Activated CD4-positive, alpha-beta T cell treated with anti-CD3 and anti-CD28 coated beads, Interleukin-10, Interleukin-2, amounts not matched to agents 100 ng/mL and 50 ng/mL, durations not matched to agents 16 hours and 8 hours (primary cell): ENCODE measurements around the gene CDK17.

Experiments used
- DNase-seq: peaks from one replicate; pipeline ENCODE4 v3.0.0-alpha.2; 2020

Gene CDK17

DNA sequence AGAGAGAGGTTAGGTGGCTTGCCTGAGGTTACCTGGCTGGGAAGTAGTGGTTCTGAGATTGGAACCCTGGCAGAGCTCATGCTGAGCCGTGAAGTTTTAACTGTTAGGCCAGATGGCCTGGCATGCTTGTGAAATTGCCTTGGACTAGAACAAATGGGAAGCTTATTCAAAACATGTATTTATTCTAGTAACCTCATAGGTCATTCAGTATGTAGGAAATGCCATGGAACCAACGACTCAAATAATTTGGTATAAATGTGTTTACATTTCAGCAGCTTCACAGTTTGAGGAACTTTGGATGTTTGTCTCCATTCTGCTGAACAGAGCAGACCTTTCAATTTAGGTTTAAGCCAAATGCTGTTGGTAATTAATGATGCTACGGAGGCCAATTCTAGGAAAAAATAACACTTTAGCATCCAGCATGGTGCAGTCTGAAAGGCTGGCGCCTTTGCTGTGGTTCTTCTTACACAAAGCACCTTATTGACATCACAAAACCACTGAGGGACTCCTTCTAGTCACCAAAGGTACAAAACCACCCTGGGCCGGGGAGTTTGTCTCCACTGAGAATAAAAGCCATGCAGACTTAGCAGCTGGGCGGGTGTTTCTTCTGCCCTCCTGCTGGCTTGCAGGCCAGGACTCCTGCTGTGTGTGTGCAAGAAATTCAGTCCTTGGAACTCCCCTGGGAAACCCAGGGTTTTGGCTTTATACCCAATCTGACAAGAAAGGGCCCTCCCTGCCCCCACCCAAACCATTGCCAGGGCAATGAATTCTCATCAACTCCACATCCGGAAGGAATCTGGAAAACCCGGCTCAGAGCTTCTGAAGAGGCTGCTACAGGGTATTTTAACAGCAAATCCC lies 141.9 kb downstream of the CDK17 start:
- DNase-seq, result no peak

- no peak for DNase-seq
Measured at GRCh38 chr12:96257550-96258103, 142.6 kb downstream of the CDK17 start.

GRCh38 chr12:96256672-96257361 lies 143.4 kb downstream of the CDK17 start:
- no peak for DNase-seq

- no peak for DNase-seq
Measured at GRCh38 chr12:96255077-96255476, 145.2 kb downstream of the CDK17 start.

GRCh38 chr12:96250119-96250685 lies 150.0 kb downstream of the CDK17 start:
- DNase-seq, result no peak

DNA sequence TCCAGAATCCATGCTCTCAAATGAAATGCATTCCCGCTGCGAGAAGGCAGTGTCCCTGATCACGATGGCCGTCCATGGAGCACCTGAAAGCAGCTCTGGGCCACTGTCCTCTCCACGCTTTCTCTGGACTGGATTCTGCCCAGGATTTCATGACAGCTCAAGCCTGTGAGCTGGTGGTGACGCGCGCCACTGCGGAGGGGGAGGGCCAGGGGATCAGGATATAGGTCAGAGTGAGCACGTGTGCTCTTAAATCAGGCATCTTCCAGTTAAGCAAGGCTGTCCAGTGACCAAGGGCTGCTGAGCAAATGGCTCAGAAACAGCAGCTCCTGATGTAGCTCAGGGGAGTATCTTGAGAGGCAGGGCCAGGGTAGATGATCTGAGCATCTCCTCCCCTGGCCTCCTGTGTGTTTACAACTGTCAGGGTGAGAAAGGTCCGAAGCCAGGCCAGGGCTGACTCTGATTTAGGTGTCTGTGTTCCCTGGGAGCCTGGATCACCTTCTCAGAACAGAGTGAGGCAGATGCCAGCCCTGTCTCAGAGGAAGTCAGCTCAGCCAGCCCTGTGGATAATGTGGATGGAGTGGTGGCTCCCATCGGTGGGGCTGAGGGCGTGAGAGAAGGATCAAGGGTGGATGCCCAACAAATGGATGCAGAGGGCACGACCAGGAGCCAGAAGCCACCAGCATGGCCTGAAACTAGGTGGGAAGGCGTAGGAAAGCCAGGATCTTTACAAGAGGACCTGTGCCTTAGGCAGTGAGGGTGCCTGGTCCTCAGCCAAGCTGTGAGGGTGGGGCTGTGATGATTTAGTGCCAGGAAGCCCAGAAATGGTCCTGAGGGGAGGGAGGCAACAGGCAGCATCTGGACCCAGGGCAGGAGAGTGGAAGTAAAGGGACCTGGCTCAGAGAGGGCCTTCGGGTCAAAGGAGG lies 150.8 kb downstream of the CDK17 start:
- DNase-seq, result no peak

DNA sequence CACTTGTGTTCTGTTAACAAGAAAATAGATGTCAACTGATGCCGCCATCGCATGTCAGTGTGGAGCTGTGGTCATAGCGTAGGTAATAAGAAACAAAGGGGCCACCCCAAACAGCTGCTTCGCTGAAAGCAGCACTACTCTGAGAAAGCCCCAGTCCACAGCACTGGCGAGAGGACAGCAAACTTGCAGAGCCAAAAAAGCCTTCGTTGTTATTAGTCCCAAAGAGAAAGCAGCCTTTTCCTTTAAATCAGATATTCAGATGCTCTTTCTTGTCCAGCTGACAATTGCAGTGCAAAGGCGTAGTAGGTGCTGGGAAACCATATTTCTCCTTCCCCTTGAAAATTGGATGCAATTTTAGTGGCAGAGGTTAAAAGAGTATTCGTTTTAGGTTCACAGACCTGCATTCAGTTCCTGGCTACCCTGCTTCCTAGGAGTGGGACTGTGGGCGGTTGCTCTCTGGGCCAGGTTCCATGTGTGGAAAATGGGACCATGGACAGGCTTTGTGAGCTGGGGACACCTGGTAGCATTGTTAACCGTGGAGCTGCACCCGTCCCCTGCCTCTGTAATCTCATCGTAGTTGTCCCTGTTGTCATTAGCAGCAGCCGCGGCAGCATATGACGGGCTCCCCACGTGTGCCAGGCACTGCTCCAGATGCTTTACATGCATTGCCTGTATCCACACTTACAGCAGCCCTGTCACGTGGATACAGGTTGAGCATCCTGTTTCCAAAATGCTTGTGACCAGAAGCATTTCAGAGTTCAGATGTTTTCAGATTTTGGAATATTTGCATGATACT lies 151.9 kb downstream of the CDK17 start:
- no peak for DNase-seq

DNA sequence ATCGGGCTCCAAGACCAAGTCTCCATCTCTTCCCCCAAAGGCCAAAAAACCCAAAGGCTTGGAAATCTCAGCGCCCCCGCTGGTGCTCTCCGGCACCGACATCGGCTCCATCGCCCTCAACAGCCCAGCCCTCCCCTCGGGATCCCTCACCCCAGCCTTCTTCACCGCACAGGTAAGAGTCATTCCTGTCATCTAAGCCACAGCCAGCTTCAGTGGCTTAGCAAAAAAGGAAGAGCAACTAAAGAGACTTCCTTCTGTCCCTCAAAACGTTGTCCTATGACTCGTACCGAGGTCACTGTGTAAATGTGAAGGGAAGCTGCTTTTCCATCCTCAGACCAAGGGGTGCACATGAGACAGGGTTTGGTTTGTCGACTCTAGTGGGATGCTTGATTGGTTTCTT lies 152.7 kb downstream of the CDK17 start:
- peak; percentile 39 for DNase-seq

GRCh38 chr12:96246926-96247505 lies 153.2 kb downstream of the CDK17 start:
- no peak for DNase-seq

DNA sequence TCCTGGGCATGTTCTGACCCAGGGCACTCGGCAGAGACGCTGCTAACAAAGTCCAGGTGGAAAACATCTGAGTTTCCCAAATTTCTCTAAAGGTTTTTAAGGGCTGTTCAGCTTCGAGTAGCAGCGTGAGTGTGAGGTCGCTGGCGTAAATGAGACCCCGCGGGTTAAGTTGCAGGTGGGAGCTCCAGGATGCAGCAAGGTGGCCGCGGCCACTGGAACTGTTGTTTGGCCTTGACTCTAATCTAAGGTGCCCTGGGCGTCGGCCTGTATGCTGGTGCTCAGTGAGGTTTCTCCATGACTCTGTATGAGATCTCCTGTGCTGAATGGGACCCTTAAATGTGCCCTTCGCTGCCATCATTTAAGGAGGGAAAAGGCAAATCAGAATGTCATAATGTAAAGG lies 155.4 kb downstream of the CDK17 start:
- DNase-seq, result no peak

DNA sequence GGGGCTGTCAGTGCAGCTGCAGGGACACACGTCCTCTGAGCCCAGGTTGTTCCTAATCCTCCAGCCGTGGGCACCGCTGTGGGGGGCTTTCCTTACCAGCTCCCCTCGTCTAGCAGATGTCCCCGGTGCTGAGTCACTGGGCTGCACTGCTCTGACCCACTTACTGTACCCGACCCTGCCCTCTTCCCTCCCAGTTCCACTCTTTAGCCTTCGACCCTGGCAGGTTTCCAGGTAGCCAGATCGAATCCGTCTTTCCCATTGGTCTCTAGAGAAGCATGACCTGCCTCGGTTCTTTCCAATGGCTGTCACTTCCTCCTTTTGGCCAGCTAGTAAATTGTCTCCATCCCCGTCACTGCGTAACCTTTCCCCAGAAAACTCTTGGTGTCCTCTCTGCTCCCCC lies 157.6 kb downstream of the CDK17 start:
- DNase-seq, result no peak

DNA sequence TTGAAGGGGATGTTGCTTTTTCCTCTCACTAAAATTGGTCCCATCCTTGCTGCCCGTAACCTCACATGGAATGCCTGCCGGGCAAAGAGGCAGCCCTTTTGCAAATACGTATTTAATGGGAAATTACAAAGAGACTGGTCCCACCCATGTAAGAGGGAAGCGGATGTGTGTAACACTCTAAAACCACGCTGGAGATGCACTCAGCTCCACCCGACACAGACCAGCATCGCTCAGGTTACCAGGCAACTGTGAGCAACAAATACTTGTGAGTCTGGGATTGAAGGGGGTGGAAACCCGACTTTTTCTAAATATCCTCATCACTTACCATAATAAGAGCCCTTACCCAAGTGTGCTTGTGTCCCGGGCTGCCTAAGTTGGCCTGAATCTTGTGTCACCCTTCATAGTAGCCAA lies 158.4 kb downstream of the CDK17 start:
- DNase-seq, result peak; percentile 77

DNA sequence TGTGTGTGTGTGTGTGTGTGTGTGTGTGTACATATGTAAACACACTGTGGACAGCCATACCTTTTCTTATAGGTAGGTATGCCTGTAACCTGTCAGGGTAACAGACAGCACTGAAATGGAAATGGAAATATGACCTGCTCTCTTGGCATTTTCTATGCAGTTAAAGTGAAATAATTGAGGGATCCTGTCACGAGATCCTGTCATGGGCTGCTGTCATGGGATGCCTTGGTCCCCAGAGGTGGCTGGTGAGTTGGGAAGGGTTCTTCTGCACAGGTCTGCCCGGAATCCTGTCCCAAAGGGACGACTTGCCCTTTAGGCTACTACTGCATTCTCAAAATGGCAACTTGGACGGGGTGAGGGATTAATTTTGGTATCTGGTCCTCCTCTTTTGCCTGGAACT lies 158.8 kb downstream of the CDK17 start:
- no peak for DNase-seq

DNA sequence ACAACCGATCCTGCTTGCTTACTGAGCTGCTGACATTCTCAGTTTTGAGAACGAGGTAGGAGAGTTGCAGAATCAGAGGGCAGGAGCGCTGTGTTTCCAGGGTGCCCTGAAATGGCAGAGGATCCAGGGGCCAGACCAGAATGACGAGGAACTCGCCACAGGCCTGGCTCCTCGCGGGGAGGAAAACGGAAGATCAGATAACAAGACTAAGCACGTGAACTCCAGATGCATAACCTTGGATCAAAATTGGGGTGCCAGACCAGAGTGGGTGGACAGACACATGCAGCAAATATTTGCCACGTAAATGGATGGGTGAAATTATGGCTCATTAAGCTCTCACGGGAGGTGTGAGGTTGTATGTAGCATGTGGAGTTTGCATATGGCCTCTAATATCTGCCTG lies 159.6 kb downstream of the CDK17 start:
- no peak for DNase-seq

DNA sequence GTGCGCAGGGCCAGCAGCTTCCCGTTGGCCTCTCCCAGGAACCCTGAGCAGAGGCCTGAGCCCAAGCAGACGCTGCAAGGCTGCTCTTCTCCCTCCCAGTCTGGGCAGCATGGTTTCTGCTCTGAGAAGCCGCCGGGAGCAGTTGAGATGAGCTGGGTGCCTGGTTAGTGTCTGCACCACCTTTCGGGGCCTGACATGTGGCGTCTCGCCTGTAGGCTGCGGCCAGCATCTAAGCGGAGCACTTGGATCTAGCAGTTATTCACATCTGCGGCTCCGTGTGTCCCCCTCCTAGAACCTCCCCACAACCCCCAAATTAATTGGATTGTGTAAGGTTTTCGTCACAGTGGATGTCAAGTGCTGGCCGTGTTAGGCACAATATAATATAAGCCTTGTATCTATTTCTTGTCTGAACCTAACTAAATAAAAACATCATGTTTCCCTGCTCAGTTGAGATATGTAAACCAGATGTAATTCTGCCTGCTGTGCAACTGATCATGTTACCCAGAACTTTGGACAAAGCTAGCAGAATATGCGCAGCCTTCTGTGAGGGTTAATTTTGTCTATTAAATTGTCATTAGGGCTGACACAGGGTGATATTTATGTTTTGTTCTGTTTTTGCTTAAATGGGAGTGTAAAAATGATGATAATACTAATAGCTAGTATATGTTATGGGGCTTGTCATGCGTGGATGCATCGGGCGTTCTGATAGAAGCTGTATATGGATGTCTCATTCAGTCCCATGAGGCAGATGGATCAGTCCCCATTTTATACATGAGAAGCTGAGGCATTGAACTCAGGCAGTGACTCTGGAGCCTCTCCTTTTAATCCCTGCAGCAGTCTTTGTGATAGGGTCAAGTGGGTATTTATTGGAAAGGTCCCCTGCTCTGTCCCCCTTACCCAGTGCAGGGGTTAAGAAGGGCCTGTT lies 160.3 kb downstream of the CDK17 start:
- no peak for DNase-seq

GRCh38 chr12:96238336-96239047 lies 161.7 kb downstream of the CDK17 start:
- no peak for DNase-seq

- peak; percentile 82 for DNase-seq
Measured at GRCh38 chr12:96237465-96238077, 162.7 kb downstream of the CDK17 start.

DNA sequence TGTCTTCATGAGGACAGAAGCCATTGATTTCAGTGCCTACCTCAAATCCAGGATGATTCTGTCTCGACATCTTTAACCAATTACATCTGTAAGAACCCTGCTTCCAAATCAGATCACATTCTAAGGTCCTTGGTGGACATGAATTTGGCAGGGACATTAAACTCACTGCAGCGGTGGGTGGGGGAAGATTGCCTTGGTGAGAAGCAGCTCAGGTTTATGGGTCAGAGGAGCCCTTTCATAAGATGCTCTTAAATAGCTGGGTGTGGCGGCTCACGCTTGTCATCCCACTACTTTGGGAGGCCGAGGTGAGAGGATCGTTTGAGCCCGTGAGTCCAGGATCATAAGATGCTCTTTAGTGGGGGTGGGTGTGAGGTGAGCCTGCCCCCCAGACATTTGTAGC lies 163.2 kb downstream of the CDK17 start:
- DNase-seq, result no peak

GRCh38 chr12:96236221-96236822 lies 163.9 kb downstream of the CDK17 start:
- DNase-seq, result peak; percentile 44
